ENCODE measurements around the gene DENND2D. TPM values are rescaled to one million over a fixed set of nuclear protein-coding genes. Genes with fewer than 3 reads are reported as not detected.

DENND2D gene
- total and polyA plus RNA-seq, 9 of the 15 experiments (the other 6 are each of a cell fraction or from before 2014, with no cell fraction given): 0.08 to 0.44 (median 0.13) TPM; not detected in 6

DNA sequence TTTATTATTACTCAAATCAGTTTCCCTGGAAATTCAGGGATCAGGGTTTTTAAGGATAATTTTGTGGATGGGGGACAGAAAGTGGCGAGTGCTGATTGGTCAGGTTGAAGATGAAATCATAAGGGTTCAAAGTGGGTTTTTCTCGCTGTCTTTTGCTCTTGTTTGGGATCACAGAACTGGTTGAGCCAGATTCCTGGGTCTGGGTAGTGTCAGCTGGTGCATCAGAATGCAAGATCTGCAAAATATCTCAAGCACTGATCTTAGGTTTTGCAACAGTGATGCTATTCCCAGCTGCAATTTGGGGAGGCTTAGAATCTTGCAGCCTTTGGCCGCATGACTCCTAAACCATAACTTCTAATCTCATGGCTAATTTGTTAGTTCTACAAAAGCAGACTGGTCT is 36.4 kb upstream of the DENND2D start:
- H3K4me3 ChIP-seq: no peak overlapping the region
- H3K9me3 ChIP-seq (replicated peaks; ENCODE audit: control insufficient read depth, insufficient read depth, low read depth, low read length): no peaks in the 10 kb centered on the region
- H3K4me1 ChIP-seq (replicated peaks in 1 of 2; ENCODE audit: control insufficient read depth in 2 of 2, insufficient read depth in 2 of 2, low read length in 2 of 2): no peaks in the 10 kb centered on the region
- peaks cover 10 to 17% of the 10 kb centered on the region in 2 experiments; a peak in 4 of 5 replicates for H3K27me3 ChIP-seq (ENCODE audit: control insufficient read depth in 2 of 2, insufficient read depth in 2 of 2, low read length in 2 of 2)
- H4K20me1 ChIP-seq (replicated peaks; ENCODE audit: control insufficient read depth, insufficient read depth, low read length): no peaks in the 10 kb centered on the region
- H3K36me3 ChIP-seq (ENCODE audit: control insufficient read depth, insufficient read depth, low read length): no peaks in the 10 kb centered on the region
- 3% methylated on average over 3 of the region's 3 CpGs for WGBS (ENCODE audit: insufficient coverage, low coverage, missing lambda C conversion rate)
- no peak overlapping the region for H2AFZ ChIP-seq (ENCODE audit: low read depth, low read length)
- intact Hi-C loops (cut with micrococcal nuclease): no loop called here
- CTCF ChIA-PET (ENCODE audit: low intra/inter-chr PET ratio): no interaction called here
- POLR2A ChIA-PET: interaction anchor here (0.7 kb wide), 1 partner anchor 11 kb away, joined by 3 read pairs; no protein-coding TSS in a partner anchor
- ATAC-seq (no peak), FAIRE-seq (no peak), DNase-seq (ENCODE audit: extremely low read depth in 1 of 4, low spot score in 3 of 4) (no peak)
- no peak overlapping the region for H3K4me2 ChIP-seq (ENCODE audit: insufficient read depth, low read length)
- no peak overlapping the region for H3K9ac ChIP-seq (ENCODE audit: insufficient read depth in 1 of 2, low read depth in 2 of 2, low read length in 2 of 2)
- no TSS peak for BruUV-seq (replicated peaks)
- H3K9me1 ChIP-seq (ENCODE audit: control insufficient read depth, insufficient read depth, low read length): no peaks in the 10 kb centered on the region
- no peaks in the 10 kb centered on the region for H3K79me2 ChIP-seq (ENCODE audit: control insufficient read depth, insufficient read depth, low read length)
- in situ Hi-C loops (cut with MboI): no loop called here
- H3K27ac ChIP-seq (ENCODE audit: extremely low read depth, low read depth, low read length): no peak overlapping the region
- TF ChIP-seq ERF (CRISPR knock-in tag; IDR thresholded peaks at IDR 0.05) (no peak), USF2 (CRISPR knock-in tag; IDR thresholded peaks at IDR 0.05) (no peak), IRF2 (CRISPR knock-in tag; IDR thresholded peaks at IDR 0.05) (no peak), EP400 (IDR thresholded peaks at IDR 0.05) (no peak), ZNF184 (CRISPR knock-in tag; IDR thresholded peaks at IDR 0.05) (no peak), SAFB (IDR thresholded peaks at IDR 0.05; ENCODE audit: borderline replicate concordance, low read depth, low read length) (no peak), ZNF76 (CRISPR knock-in tag; IDR thresholded peaks at IDR 0.05; ENCODE audit: borderline replicate concordance) (no peak), SNIP1 (IDR thresholded peaks at IDR 0.05; ENCODE audit: low read depth) (no peak), SUPT5H (IDR thresholded peaks at IDR 0.05) (no peak)
- TF ChIP-seq, protein P1, sequence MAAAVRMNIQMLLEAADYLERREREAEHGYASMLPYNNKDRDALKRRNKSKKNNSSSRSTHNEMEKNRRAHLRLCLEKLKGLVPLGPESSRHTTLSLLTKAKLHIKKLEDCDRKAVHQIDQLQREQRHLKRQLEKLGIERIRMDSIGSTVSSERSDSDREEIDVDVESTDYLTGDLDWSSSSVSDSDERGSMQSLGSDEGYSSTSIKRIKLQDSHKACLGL (CRISPR knock-in tag; IDR thresholded peaks at IDR 0.05; ENCODE audit: borderline replicate concordance, poor library complexity, severe bottlenecking): no peak
- TF ChIP-seq, protein P2, sequence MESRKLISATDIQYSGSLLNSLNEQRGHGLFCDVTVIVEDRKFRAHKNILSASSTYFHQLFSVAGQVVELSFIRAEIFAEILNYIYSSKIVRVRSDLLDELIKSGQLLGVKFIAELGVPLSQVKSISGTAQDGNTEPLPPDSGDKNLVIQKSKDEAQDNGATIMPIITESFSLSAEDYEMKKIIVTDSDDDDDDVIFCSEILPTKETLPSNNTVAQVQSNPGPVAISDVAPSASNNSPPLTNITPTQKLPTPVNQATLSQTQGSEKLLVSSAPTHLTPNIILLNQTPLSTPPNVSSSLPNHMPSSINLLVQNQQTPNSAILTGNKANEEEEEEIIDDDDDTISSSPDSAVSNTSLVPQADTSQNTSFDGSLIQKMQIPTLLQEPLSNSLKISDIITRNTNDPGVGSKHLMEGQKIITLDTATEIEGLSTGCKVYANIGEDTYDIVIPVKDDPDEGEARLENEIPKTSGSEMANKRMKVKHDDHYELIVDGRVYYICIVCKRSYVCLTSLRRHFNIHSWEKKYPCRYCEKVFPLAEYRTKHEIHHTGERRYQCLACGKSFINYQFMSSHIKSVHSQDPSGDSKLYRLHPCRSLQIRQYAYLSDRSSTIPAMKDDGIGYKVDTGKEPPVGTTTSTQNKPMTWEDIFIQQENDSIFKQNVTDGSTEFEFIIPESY (CRISPR knock-in tag; IDR thresholded peaks at IDR 0.05): no peak
- TF ChIP-seq, protein P3, sequence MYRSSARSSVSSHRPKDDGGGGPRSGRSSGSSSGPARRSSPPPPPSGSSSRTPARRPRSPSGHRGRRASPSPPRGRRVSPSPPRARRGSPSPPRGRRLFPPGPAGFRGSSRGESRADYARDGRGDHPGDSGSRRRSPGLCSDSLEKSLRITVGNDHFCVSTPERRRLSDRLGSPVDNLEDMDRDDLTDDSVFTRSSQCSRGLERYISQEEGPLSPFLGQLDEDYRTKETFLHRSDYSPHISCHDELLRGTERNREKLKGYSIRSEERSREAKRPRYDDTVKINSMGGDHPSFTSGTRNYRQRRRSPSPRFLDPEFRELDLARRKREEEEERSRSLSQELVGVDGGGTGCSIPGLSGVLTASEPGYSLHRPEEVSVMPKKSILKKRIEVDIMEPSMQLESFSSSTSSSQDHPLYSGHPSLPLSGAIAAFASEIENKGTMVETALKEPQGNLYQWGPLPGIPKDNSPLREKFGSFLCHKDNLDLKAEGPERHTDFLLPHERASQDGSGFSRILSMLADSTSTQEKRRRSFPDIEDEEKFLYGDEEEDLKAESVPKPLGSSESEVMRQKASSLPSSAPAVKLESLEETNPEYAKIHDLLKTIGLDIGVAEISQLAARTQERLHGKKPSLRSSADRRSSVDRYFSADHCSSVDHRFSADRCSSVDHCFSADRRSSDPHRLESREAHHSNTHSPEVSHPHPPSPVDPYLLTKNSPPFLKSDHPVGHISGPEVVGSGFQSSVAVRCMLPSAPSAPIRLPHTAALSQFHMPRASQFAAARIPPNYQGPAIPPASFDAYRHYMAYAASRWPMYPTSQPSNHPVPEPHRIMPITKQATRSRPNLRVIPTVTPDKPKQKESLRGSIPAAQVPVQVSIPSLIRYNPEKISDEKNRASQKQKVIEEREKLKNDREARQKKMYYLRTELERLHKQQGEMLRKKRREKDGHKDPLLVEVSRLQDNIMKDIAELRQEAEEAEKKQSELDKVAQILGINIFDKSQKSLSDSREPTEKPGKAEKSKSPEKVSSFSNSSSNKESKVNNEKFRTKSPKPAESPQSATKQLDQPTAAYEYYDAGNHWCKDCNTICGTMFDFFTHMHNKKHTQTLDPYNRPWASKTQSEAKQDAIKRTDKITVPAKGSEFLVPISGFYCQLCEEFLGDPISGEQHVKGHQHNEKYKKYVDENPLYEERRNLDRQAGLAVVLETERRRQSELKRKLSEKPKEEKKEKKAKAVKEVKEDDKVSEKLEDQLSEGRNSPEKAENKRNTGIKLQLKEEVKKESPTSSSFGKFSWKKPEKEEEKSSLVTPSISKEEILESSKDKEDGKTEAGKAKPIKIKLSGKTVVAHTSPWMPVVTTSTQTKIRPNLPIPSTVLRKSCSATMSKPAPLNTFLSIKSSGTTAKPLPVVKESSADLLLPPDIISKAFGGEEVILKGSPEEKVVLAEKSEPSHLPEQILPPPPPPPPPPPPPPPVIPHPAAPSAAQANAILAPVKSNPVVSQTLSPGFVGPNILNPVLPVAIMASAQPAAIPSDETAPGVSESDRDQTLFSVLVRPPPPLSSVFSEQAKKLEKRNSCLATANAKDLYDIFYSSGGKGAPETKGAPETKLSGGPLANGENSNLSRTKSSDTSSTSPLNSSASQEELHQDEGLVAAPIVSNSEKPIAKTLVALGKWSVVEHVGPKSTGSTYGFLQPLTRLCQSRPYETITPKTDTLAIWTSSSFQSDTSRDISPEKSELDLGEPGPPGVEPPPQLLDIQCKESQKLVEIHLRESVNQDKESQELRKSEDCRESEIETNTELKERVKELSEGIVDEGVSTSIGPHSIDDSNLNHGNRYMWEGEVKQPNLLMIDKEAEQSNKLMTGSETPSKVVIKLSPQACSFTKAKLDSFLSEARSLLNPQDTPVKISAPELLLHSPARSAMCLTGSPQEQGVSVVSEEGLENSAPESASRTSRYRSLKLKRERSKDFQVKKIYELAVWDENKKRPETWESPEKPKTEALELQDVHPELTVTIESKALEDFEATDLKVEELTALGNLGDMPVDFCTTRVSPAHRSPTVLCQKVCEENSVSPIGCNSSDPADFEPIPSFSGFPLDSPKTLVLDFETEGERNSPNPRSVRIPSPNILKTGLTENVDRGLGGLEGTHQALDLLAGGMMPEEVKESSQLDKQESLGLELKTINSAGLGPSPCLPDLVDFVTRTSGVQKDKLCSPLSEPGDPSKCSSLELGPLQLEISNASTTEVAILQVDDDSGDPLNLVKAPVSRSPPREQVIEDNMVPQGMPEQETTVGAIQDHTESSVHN (IDR thresholded peaks at IDR 0.05; ENCODE audit: borderline replicate concordance in 1 of 2, low read depth in 1 of 2): no peak

Measured in K562 (cell line).